ENCODE measurements around the gene SNRPB. TPM values are rescaled to one million over a fixed set of nuclear protein-coding genes. Genes with fewer than 3 reads are reported as not detected.

SNRPB gene
- total RNA-seq, 1 donor from 2014 or later = 83.5 TPM

GRCh38 chr20:2451939-2452732, 18.5 kb downstream of the SNRPB start:
- peak in 1 of 2 donors; percentile 79 for DNase-seq (ENCODE audit: low spot score in 2 of 2)
- TF ChIP-seq CTCF (IDR thresholded peaks at IDR 0.05) = peak; percentile 22 to 84 (median 75)
- no peaks in the 10 kb centered on the region for H3K9me3 ChIP-seq
- H3K27me3 ChIP-seq = no peaks in the 10 kb centered on the region
- H3K36me3 ChIP-seq = no peaks in the 10 kb centered on the region
- H3K27ac ChIP-seq = no peak overlapping the region
- H3K4me1 ChIP-seq = peaks cover 0 to 6% of the 10 kb centered on the region in 2 donors
- intact Hi-C loops (cut with DNase I) = loop anchor here (2.0 to 10.0 kb wide), 3 partner anchors 245 to 685 kb away; no protein-coding TSS in a partner anchor
- no peak overlapping the region for H3K4me3 ChIP-seq

- Histone ChIP-seq H3K4me3 (no peak overlapping the region), H3K9me3 (no peaks in the 10 kb centered on the region), H3K36me3 (no peaks in the 10 kb centered on the region), H3K4me1 (peaks cover 0 to 6% of the 10 kb centered on the region in 2 donors), H3K27ac (no peak overlapping the region), H3K27me3 (no peaks in the 10 kb centered on the region)
- TF ChIP-seq CTCF (IDR thresholded peaks at IDR 0.05) = no peak
- no peak for DNase-seq (ENCODE audit: low spot score in 2 of 2)
- intact Hi-C loops (cut with DNase I) = loop anchor here (5.0 to 10.0 kb wide), 2 partner anchors 487 to 684 kb away; no protein-coding TSS in a partner anchor
These were observed 19.2 kb downstream of the SNRPB start for GRCh38 chr20:2451422-2451821.

GRCh38 chr20:2449386-2449785, 21.2 kb downstream of the SNRPB start:
- intact Hi-C loops (cut with DNase I) = no loop called here
- no peak for TF ChIP-seq CTCF (IDR thresholded peaks at IDR 0.05)
- H3K4me1 ChIP-seq = no peaks in the 10 kb centered on the region

GRCh38 chr20:2446845-2447244, 23.7 kb downstream of the SNRPB start:
- Histone ChIP-seq H3K27me3 (no peaks in the 10 kb centered on the region), H3K9me3 (no peaks in the 10 kb centered on the region), H3K4me3 (no peak overlapping the region), H3K36me3 (no peaks in the 10 kb centered on the region), H3K27ac (no peak overlapping the region), H3K4me1 (no peaks in the 10 kb centered on the region)
- TF ChIP-seq CTCF (IDR thresholded peaks at IDR 0.05) = no peak
- no peak for DNase-seq (ENCODE audit: low spot score in 2 of 2)
- intact Hi-C loops (cut with DNase I) = no loop called here

More at GRCh38 chr20:2449386-2449785, 21.2 kb downstream of the SNRPB start:
- Histone ChIP-seq H3K27ac (no peak overlapping the region), H3K27me3 (no peaks in the 10 kb centered on the region), H3K9me3 (no peaks in the 10 kb centered on the region), H3K4me3 (no peak overlapping the region), H3K36me3 (no peaks in the 10 kb centered on the region)
- DNase-seq (ENCODE audit: low spot score in 2 of 2) = no peak

GRCh38 chr20:2431185-2431584, 39.4 kb downstream of the SNRPB start:
- H3K36me3 ChIP-seq = no peaks in the 10 kb centered on the region
- H3K4me3 ChIP-seq = no peak overlapping the region
- H3K4me1 ChIP-seq = no peaks in the 10 kb centered on the region
- TF ChIP-seq CTCF (IDR thresholded peaks at IDR 0.05) = no peak
- no peaks in the 10 kb centered on the region for H3K9me3 ChIP-seq
- no peak overlapping the region for H3K27ac ChIP-seq
- intact Hi-C loops (cut with DNase I) = no loop called here
- no peak for DNase-seq (ENCODE audit: low spot score in 2 of 2)
- no peaks in the 10 kb centered on the region for H3K27me3 ChIP-seq

All from ascending aorta (tissue), 2 donors.